GM12801 (cell line): ENCODE results near the gene ST8SIA6.

Experiments used
- TF ChIP-seq, protein P1 (sequence below): IDR thresholded peaks from one replicate; pipeline ENCODE4 v1.5.1; 2011; ENCODE audit warnings: control low read depth; ENCODE audit not compliant: insufficient read length; ENCODE audit errors: extremely low read depth

ST8SIA6 gene

DNA sequence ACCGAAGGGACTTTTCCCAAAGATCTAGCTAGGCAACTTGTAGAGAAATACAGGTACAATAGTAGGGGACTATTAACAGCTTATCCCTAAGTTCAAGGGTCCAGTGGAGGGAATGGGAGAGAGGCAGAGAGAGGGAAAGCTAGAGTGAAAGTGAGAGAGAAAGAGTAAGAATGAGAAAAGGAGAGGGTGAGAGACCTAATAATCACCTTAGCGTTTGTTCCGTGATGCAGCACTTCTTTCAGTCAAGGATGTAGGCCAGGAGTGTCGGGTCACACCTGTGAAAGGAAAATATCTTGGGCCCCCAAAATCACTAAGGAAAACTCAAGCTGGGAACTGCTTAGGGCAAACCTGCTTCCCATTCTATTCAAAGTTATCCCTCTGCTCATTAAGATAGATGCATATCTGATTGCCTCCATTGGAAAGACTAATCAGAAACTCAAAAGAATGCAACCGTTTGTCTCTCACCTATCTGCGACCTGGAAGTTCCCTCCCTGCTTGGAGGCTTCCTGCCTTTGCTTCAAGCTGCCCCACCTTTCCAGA lies 75.2 kb downstream of the ST8SIA6 start:
- TF ChIP-seq, protein P1, sequence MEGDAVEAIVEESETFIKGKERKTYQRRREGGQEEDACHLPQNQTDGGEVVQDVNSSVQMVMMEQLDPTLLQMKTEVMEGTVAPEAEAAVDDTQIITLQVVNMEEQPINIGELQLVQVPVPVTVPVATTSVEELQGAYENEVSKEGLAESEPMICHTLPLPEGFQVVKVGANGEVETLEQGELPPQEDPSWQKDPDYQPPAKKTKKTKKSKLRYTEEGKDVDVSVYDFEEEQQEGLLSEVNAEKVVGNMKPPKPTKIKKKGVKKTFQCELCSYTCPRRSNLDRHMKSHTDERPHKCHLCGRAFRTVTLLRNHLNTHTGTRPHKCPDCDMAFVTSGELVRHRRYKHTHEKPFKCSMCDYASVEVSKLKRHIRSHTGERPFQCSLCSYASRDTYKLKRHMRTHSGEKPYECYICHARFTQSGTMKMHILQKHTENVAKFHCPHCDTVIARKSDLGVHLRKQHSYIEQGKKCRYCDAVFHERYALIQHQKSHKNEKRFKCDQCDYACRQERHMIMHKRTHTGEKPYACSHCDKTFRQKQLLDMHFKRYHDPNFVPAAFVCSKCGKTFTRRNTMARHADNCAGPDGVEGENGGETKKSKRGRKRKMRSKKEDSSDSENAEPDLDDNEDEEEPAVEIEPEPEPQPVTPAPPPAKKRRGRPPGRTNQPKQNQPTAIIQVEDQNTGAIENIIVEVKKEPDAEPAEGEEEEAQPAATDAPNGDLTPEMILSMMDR: no peak

DNA sequence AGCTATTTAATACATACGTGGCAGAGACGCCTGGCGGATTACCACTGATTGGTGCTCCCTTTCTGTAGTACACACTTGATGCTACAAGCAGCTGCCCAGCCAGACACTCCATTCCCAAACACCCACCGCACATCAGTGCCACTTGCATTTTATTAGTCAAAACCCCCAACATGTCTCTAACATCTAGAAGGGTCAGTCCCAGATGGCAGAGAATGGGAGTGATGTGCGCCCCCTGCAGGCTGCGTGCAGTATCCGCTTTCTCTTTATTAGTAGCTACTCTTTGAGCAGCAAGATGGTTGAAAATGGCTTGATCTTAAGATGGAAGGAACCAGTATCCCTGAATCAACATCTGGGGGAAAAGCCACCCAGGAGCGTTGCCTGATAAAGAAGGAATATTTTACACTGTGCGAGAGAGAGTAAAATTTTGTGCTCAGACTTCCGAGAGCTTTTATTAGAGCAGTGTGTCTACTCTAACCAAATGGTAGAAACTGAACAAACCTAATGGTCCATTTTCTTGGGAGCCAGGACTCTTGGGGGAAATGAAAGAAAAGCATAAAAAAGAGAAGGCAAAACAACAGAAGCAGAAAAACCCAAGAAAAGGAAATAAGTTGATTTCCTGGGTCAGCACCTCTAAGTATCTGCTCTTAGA lies 78.3 kb downstream of the ST8SIA6 start:
- TF ChIP-seq, protein P1: no peak

DNA sequence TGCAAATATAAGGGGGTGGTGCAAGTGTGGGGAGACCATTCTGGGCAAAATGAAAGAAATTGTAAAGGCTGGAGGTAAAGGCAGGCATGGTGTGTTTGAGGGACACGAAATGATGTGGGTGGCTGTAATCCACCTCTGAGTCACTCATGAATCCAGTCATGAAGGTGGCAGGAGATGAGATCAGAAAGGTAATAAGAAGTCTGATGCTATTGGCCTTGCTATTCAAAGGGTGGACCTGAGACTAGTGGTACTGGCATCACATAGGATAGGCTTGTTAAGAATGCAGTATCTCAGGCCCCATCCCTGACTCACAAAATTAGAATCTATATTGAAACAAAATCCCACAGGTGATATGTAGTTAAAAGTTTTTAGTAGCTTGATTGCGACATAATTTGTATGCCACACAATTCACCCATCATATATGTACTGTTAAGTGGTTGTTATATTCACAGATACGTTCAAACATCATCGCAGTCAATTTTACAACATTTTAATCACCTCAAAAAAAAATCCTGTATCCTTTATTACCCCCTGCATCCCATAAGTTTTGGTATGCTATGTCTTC lies 85.6 kb downstream of the ST8SIA6 start:
- TF ChIP-seq, protein P1: no peak

DNA sequence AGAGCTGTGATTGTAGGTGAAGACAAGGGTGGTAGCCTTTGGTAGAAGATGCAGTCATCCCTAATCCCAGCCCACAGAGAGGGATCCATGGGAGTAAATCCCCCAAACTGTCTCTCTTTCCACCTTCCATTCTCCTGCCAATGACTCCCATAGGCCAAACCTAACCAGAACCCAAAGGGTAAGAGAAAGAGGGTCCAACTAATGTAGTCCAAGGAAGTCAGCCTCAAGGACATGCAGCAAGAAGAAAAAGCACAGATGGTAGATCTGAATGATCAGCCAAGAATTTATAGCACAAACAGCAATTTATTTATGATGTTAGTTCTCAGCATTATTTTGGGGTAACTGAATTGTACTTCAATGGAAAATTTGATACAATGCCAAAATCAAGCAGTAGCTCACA lies 87.7 kb downstream of the ST8SIA6 start:
- TF ChIP-seq, protein P1: no peak

DNA sequence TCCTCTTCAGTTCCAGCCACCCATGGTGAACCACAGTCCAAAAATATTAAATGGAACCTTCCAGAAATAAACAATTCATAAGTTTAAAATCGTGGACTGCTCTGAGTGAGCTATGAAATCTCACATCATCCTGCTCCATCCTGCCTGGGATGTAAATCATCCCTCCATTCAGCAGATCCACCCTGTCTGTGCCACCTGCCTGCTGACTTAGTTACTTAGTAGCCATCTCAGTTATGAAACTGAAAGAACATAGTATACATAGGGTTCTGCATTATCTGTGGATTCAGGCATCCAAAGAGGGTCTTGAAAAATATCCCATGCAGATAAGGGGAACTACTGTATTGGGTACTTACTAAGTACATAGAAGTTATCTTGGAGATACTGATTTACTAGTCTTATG lies 89.0 kb downstream of the ST8SIA6 start:
- TF ChIP-seq, protein P1: no peak

DNA sequence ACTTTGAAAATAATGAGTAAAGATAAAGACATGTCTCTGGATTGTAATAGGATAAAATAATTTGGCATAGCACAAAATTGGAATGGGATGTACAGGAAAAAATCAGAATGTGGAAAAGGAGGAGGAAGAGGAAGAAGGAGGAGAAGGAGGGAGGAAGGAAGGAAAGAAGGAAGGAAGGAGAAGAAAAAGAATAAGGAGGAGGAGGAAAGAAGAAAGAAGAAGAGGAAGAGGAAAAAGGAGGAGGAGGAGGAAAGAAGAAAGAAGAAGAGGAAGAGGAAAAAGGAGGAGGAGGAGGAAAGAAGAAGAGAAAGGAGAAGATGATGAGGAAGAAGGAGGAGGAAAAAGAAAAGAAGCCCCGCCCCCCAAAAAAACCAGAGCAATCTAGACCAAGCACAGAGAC lies 95.9 kb downstream of the ST8SIA6 start:
- TF ChIP-seq, protein P1: no peak

DNA sequence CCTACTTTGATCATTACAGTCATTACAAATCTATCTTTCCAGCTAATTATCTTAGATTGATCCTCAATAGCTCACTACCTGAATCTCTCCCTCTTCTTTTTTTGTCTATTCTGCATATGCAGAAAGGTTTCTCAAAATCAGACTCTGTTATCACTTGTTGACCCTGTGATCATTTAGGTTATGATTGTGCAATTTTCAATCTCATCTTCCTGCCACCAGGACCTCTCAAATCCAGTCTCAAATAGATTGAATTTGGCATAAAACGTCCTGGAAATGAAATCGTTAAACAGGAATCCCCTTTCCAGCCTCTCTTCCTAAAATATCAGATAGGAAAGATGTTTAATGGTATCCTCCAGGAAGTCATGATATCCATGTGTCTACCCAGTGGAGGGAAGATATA lies 96.6 kb downstream of the ST8SIA6 start:
- TF ChIP-seq, protein P1: no peak
